ENCODE data around the gene LYRM2. TPM values are rescaled to one million over a fixed set of nuclear protein-coding genes. Genes with fewer than 3 reads are reported as not detected.
"Not testable (repeated sequence)": the region's sequence is repeated elsewhere in the genome, so short reads cannot be mapped to it uniquely, and the experiment has no call there.

LYRM2 gene
- total RNA-seq, 4 donors from 2014 or later, result 8.1 to 19.5 (median 14.4) TPM

DNA sequence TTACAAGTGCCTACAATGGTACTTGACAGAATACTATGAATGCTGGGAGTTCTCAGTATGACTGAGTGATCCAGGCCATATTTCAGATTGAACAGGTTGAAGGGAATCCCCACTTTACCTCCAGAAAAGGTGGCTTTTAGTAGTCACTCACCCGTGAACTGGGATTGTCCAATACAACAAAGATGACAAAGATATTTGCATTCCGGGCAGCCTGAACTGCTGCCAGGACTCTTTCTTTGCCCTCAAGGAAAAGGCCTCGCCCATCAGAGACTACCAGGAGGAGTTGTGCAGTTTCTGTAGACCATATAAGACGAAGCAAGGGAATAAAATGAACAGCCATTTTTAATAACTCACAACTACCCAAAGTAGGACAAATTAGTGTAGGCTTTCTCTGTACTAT is 6.3 kb upstream of the LYRM2 start:
- Histone ChIP-seq H3K4me3 (no peak overlapping the region), H3K27ac (no peak overlapping the region), H3K4me1 (no peaks in the 10 kb centered on the region), H3K27me3 (no peaks in the 10 kb centered on the region), H3K36me3 (peaks cover 72% of the 10 kb centered on the region), H3K9me3 (no peaks in the 10 kb centered on the region)
- 79% methylated on average over 4 of the region's 4 CpGs for WGBS
- TF ChIP-seq POLR2A (IDR thresholded peaks at IDR 0.05) (no peak), EP300 (IDR thresholded peaks at IDR 0.05) (no peak)
- no peak for DNase-seq (ENCODE audit: low spot score in 2 of 2)

DNA sequence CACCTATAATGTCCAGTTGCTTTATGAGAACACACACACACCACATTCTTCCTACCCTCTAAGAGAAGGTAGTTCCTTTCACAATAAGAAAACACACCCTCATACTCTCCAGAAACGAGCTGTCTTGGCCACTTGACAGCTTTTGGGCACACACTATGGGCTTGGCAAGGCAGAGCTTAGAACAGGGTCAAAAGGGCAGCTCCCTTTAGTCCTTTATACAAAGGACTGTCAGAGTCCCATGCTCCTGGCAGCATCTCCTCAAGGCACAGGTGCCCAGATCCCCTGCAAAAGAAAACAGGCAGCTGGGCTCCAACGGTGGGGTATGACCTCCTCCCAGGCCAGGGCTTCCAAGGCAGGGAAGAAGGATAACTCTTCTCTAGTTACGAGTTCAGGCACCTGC is 4.9 kb upstream of the LYRM2 start:
- TF ChIP-seq EP300 (IDR thresholded peaks at IDR 0.05) (no peak), POLR2A (IDR thresholded peaks at IDR 0.05) (no peak)
- H3K36me3 ChIP-seq, result peaks cover 60% of the 10 kb centered on the region
- H3K9me3 ChIP-seq, result no peaks in the 10 kb centered on the region
- 69% methylated on average over 3 of the region's 3 CpGs for WGBS
- H3K27me3 ChIP-seq, result no peaks in the 10 kb centered on the region
- H3K4me3 ChIP-seq, result no peak overlapping the region
- H3K4me1 ChIP-seq, result peaks cover 8% of the 10 kb centered on the region
- H3K27ac ChIP-seq, result no peak overlapping the region
- no peak for DNase-seq (ENCODE audit: low spot score in 2 of 2)

DNA sequence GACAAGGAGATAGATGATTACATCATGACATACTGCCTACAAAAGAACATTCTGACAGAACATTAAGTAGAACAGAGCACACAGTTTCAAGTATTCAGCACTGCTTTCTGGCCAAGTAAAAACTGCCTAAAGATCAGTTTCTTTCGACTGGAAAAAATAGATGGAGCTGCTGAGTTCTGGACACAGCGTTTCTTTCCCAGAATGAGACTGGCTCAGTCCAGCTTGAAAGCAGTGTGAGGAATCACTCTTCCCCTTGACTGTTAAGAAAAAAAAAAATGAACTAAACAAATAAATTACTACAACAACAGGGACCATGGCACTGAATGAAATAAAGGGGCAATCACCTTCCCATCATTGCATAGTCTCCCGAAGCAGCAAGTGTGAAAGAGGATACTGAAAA is 4.4 kb upstream of the LYRM2 start:
- TF ChIP-seq, protein P1, sequence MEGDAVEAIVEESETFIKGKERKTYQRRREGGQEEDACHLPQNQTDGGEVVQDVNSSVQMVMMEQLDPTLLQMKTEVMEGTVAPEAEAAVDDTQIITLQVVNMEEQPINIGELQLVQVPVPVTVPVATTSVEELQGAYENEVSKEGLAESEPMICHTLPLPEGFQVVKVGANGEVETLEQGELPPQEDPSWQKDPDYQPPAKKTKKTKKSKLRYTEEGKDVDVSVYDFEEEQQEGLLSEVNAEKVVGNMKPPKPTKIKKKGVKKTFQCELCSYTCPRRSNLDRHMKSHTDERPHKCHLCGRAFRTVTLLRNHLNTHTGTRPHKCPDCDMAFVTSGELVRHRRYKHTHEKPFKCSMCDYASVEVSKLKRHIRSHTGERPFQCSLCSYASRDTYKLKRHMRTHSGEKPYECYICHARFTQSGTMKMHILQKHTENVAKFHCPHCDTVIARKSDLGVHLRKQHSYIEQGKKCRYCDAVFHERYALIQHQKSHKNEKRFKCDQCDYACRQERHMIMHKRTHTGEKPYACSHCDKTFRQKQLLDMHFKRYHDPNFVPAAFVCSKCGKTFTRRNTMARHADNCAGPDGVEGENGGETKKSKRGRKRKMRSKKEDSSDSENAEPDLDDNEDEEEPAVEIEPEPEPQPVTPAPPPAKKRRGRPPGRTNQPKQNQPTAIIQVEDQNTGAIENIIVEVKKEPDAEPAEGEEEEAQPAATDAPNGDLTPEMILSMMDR (IDR thresholded peaks at IDR 0.05), result no peak
- TF ChIP-seq POLR2A (IDR thresholded peaks at IDR 0.05) (no peak), POLR2AphosphoS5 (IDR thresholded peaks at IDR 0.05) (no peak), EP300 (IDR thresholded peaks at IDR 0.05) (no peak)
- Histone ChIP-seq H3K27me3 (no peaks in the 10 kb centered on the region), H3K4me3 (no peak overlapping the region), H3K36me3 (peaks cover 55% of the 10 kb centered on the region), H3K27ac (no peak overlapping the region), H3K9me3 (no peaks in the 10 kb centered on the region), H3K4me1 (peaks cover 11% of the 10 kb centered on the region)
- DNase-seq (ENCODE audit: low spot score in 2 of 2), result no peak
- 94% methylated on average over 3 of the region's 3 CpGs for WGBS

DNA sequence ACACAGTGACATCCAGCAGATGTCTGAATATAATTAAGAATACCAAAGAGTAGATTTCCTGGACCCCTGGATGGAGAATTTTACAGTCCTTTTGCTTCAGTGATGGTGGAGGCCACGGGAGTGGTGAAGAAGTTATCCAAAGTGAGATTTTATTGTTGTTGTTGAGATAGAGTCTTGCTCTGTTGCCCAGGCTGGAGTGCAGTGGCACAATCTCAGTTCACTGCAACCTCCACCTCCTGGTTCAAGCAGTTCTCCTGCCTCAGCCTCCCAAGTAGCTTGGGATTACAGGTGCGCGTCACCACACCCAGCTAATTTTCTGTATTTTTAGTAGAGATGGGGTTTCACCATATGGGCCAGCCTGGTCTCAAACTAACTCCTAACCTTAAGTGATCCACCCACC is 3.0 kb upstream of the LYRM2 start:
- not testable (repeated sequence) for H3K27me3 ChIP-seq; DNase-seq (ENCODE audit: low spot score in 2 of 2); H3K4me3 ChIP-seq; H3K9me3 ChIP-seq; H3K27ac ChIP-seq
- Histone ChIP-seq H3K4me1 (peaks cover 20% of the 10 kb centered on the region), H3K36me3 (peaks cover 45% of the 10 kb centered on the region)
- WGBS, result 98% methylated on average over 3 of the region's 3 CpGs

DNA sequence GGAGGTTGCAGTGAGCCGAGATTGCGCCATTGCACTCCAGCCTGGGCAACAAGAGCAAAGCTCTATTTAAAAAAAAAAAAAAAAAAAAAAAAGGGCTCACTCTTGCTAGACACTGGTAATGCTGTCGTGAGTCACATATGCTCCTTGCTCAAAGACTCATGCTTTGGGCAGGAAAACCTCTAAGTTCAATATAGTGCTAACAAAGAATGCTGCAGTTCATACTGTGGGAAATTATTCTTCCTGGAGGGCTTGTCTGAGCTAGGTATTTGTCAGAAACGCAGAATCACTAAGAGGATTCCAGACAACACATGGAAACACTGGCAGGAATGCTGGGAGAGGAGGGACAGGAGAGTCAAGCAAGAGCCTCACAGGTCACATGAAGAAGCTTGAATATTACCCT is 2.3 kb upstream of the LYRM2 start:
- Histone ChIP-seq H3K27ac (no peak overlapping the region), H3K4me3 (no peak overlapping the region), H3K9me3 (no peaks in the 10 kb centered on the region), H3K36me3 (peaks cover 44% of the 10 kb centered on the region), H3K27me3 (no peaks in the 10 kb centered on the region), H3K4me1 (peaks cover 20% of the 10 kb centered on the region)
- TF ChIP-seq EP300 (IDR thresholded peaks at IDR 0.05) (no peak), POLR2AphosphoS5 (IDR thresholded peaks at IDR 0.05) (no peak), POLR2A (IDR thresholded peaks at IDR 0.05) (no peak)
- TF ChIP-seq, protein P1 (IDR thresholded peaks at IDR 0.05), result no peak
- WGBS, result 85% methylated on average over 4 of the region's 4 CpGs
- DNase-seq (ENCODE audit: low spot score in 2 of 2), result no peak

DNA sequence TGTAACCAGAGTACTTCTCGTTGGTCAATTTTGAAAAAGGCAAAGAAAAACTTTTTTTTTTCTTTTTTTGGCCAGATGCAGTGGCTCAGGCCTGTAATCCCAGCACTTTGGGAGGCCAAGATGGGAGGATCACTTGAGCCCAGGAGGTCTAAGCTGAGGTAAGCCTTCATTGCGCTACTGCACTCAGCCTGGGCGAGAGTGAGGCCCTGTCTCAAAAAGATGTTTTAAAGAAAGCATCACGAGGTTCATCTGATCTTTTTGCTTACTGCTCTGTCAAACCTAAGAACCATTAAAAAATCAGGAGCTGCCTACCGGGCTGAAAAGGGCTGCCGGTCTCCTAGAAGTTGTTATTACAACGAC is 607 bp downstream of the LYRM2 start:
- Histone ChIP-seq H3K9me3 (no peaks in the 10 kb centered on the region), H3K27me3 (no peaks in the 10 kb centered on the region), H3K36me3 (peaks cover 20% of the 10 kb centered on the region), H3K27ac (peak overlapping the region; percentile 93), H3K4me3 (peak overlapping the region; percentile 76), H3K4me1 (peaks cover 20% of the 10 kb centered on the region)
- TF ChIP-seq POLR2A (IDR thresholded peaks at IDR 0.05) (no peak), EP300 (IDR thresholded peaks at IDR 0.05) (no peak), POLR2AphosphoS5 (IDR thresholded peaks at IDR 0.05) (no peak)
- TF ChIP-seq, protein P1 (IDR thresholded peaks at IDR 0.05), result no peak
- 19% methylated on average over 7 of the region's 7 CpGs for WGBS
- DNase-seq (ENCODE audit: low spot score in 2 of 2), result no peak

DNA sequence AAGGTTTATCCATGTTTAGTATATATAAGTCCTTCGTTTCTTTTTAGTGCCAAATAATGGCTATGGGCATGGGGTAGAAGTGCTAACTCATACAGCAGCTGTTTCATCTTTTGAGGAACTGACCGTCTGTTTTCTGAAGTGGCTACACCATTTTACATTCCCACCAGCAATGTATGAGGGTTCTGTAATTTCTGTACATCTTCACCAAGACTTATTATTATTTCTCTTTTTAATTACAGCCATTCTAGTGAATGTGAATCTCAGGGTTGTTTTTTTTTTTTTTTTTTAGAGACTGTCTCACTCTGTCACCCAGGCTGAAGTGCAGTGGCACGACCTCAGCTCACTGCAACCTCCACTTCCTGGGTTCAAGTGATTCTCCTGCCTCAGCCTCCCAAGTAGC is 2.1 kb downstream of the LYRM2 start:
- not testable (repeated sequence) for H3K27ac ChIP-seq; H3K4me3 ChIP-seq; DNase-seq (ENCODE audit: low spot score in 2 of 2); H3K27me3 ChIP-seq; H3K9me3 ChIP-seq
- peaks cover 20% of the 10 kb centered on the region for H3K4me1 ChIP-seq
- WGBS, result 98% methylated on average over 3 of the region's 3 CpGs
- peaks cover 14% of the 10 kb centered on the region for H3K36me3 ChIP-seq

All from suprapubic skin (tissue), 4 donors.